Neural crest cell (in vitro differentiated cells): Measurements from ENCODE around the gene CAPN9. TPM values are rescaled to one million over a fixed set of nuclear protein-coding genes. Genes with fewer than 3 reads are reported as not detected.

Experiments used
- DNase-seq: peaks from one replicate; pipeline ENCODE4 v3.0.0; 2021; ENCODE audit warnings: low read depth, mixed read lengths, low spot score
- H3K27ac Mint-ChIP-seq: one replicate; pipeline ENCODE4 v1.8.0; 2021; ENCODE audit warnings: mild to moderate bottlenecking, mixed read lengths; ENCODE audit not compliant: unreplicated experiment
- H3K27me3 Mint-ChIP-seq: 2 replicates; pipeline ENCODE4 v1.8.0; 2021; ENCODE audit warnings: low read depth, mild to moderate bottlenecking, mixed read lengths
- H3K36me3 Mint-ChIP-seq: 2 replicates; pipeline ENCODE4 v1.8.0; 2021; ENCODE audit warnings: low read depth, mild to moderate bottlenecking, mixed read lengths
- H3K4me1 Mint-ChIP-seq: 2 replicates; pipeline ENCODE4 v1.8.0; 2021; ENCODE audit warnings: mixed read lengths
- H3K4me3 Mint-ChIP-seq: one replicate; pipeline ENCODE4 v1.8.0; 2021; ENCODE audit warnings: mild to moderate bottlenecking, mixed read lengths
- H3K9me3 Mint-ChIP-seq: 2 replicates; pipeline ENCODE4 v1.8.0; 2021; ENCODE audit warnings: mixed read lengths
- total RNA-seq: library from RNA; stranded (reverse); gene quantifications from 2 replicates; pipeline ENCODE4 v1.2.1, GENCODE V29; 2021
- TF ChIP-seq, protein P1 (sequence below): fragments of 200-600 bp; sonication (generic); conservative IDR thresholded peaks from 2 replicates; pipeline ENCODE4 v1.5.0; 2021; ENCODE audit warnings: antibody characterized with exemption, mild to moderate bottlenecking

The CAPN9 gene
- total RNA-seq, 1 donor from 2014 or later, result 4.0 TPM

DNA sequence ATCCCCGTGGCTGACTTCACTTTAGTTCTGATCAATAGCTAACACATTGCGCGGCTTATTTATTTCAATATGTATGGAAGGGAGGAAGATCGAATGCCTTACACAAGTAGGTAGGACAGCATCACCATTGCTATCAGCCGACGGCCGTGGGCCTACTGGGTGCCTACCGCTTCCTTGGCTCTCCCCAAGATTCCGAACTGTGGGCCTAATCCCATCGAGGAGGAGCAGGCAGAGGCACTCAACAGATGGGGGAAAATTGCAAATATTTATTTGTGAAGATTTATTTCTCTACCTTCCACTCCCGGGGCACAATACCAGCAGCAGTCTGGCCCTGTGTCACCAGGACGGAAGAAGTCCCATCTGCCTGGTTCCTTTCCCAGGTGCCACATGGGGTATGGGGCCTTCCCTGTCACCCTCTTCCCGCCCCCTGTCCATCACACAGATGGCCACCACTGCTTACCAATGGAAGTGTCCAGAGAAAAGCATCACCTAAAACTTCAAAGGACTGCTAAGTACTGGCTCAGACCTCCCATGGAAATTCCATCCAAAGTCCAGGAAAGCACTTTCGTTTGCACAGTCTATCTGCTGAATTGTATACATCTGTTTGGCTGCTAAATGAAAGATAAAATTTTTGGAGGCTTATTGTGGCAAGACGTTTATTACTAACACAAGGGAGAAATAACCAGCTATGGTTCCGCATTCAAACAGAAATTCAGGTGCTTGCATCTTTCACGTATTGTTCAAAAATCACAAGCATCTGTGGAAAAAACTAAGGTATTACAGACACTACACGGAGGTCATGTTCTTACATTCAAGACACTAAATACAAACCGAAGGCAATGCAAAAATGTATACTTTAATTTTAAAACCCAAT is 45.1 kb upstream of the CAPN9 start:
- Mint-ChIP-seq H3K4me3 (no peak overlapping the region), H3K27me3 (no peaks in the 10 kb centered on the region), H3K27ac (no peak overlapping the region), H3K4me1 (peaks cover 13% of the 10 kb centered on the region), H3K9me3 (no peaks in the 10 kb centered on the region), H3K36me3 (no peaks in the 10 kb centered on the region)
- TF ChIP-seq, protein P1, sequence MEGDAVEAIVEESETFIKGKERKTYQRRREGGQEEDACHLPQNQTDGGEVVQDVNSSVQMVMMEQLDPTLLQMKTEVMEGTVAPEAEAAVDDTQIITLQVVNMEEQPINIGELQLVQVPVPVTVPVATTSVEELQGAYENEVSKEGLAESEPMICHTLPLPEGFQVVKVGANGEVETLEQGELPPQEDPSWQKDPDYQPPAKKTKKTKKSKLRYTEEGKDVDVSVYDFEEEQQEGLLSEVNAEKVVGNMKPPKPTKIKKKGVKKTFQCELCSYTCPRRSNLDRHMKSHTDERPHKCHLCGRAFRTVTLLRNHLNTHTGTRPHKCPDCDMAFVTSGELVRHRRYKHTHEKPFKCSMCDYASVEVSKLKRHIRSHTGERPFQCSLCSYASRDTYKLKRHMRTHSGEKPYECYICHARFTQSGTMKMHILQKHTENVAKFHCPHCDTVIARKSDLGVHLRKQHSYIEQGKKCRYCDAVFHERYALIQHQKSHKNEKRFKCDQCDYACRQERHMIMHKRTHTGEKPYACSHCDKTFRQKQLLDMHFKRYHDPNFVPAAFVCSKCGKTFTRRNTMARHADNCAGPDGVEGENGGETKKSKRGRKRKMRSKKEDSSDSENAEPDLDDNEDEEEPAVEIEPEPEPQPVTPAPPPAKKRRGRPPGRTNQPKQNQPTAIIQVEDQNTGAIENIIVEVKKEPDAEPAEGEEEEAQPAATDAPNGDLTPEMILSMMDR, result no peak
- DNase-seq, result no peak

DNA sequence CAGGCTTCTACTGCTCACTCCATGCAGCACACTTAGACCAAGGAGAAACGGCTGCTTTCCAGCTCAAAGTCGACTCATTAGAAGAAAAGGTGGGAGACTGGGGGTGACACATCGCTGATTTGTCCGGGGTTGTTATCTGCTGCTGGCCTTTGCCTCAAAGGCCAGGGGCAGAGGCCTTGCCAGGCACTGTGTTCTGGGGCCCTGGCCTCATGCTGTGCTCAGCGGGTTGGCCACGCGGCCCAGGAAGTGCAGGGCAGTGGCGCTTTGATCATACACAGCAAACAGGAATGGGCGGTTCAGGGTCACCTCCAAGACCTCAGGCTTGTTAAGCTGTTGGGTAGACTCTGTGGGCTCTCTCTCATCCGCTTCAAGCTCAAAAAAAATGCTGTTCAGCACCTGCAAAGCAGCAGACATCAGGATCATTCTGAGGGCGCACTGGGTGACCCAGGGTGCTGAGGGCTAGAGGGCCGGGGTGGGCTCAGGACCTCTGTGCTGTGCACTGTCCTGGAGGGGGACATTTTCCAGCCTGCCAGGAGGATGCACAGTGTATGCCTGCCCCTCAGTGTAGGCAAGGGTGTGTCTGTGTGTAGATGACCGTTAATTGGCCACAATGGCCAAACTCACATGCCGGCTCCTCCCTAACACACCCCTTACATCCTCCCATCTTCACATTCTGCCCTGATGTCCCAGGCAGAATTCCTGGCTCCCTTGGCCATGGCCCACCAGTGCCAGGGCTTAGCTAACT is 44.1 kb upstream of the CAPN9 start:
- no peak overlapping the region for H3K4me3 Mint-ChIP-seq
- no peak overlapping the region for H3K27ac Mint-ChIP-seq
- H3K9me3 Mint-ChIP-seq, result no peaks in the 10 kb centered on the region
- H3K27me3 Mint-ChIP-seq, result no peaks in the 10 kb centered on the region
- H3K36me3 Mint-ChIP-seq, result no peaks in the 10 kb centered on the region
- DNase-seq, result no peak
- H3K4me1 Mint-ChIP-seq, result peaks cover 13% of the 10 kb centered on the region
- TF ChIP-seq, protein P1, result no peak

DNA sequence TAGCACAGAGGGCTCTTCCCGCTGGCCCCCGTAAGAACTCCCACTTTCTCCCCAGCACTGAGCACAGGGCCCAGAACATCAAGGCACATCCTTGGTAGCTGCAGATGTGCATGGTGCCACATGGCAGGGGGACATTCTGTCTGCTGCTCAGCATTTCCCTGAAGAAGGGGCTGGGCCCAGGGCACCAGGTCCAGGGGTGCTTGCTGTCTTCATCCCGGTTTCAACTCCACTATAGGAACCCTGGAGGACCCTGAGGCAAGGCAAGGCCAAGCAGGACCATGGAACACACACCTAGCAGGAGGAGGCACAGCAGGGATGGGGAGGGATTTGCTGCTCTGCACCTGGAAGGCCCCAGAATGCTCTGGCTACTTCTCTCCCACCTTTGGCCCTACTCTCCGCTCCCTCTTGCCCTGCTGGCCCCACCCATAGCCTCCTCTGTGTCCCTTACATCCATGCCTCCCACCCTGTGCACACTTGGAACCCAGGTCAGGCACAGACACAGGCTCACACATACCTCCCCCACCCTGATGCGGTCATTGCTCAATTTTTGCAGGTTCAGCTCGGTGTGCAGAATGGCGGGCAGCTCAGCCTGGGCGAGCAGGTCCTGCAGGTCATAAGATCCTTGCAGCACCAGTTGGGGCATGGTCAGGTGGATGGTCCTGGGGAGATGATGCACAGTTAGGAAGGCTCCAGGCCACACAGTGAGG is 43.4 kb upstream of the CAPN9 start:
- H3K36me3 Mint-ChIP-seq, result no peaks in the 10 kb centered on the region
- no peaks in the 10 kb centered on the region for H3K9me3 Mint-ChIP-seq
- H3K27me3 Mint-ChIP-seq, result no peaks in the 10 kb centered on the region
- peaks cover 13% of the 10 kb centered on the region for H3K4me1 Mint-ChIP-seq
- no peak overlapping the region for H3K27ac Mint-ChIP-seq
- no peak for DNase-seq
- no peak overlapping the region for H3K4me3 Mint-ChIP-seq
- TF ChIP-seq, protein P1, result no peak

DNA sequence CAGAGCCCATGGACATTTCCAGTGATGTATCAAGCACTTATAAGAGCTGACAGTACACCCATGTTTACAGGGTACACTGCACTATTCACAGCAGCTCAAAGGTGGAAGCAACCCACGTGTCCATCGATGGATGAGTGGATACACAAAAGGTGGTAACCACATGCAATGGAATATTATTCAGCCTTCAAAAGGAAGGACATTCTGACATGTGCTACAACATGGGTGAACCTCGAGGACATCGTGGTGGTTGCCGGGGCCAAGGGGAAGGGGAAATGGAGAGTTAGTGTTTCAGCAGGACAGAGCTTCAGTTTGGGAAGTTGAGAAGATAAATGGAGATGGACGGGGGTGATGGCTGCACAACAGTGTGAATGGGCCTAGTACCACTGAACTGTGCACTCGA is 42.4 kb upstream of the CAPN9 start:
- no peak for DNase-seq
- TF ChIP-seq, protein P1, result no peak
- H3K4me3 Mint-ChIP-seq, result no peak overlapping the region
- no peaks in the 10 kb centered on the region for H3K27me3 Mint-ChIP-seq
- H3K9me3 Mint-ChIP-seq, result no peaks in the 10 kb centered on the region
- H3K4me1 Mint-ChIP-seq, result peaks cover 13% of the 10 kb centered on the region
- H3K36me3 Mint-ChIP-seq, result no peaks in the 10 kb centered on the region
- H3K27ac Mint-ChIP-seq, result no peak overlapping the region

DNA sequence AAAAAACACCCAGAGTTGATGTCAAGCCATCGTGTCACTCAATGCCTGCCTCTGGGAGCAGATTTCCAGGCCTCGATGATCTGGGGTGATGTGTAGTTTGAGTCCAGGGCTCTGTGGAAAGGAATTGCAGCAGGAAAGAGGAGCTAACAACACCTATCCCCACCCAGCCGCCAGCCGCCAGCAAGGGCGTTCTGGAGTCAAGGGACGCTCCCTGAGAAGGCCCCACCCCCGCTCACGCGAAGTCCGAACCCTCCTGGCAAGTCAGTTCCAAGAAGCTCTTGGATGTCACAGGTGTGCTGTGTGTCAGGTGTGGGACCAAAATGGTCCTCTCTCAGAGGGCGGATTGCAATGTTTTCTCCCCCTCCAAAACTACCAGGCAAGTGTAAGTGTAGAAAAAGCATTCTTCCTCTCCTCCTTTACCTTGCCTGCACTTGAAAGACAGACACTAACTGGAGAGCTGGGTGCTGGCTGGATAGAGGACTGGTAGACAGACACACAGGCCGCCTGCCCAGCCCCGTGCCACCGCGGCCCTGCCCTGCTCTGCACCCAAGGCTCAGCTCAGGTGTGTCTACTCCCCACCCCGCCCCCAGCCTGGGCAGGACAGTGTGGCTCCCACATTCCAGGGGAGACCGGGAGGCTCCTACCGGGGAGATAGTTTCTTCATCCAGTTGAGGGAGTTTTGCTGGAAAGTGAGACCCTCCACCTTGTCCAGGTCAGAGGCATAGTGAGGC is 41.7 kb upstream of the CAPN9 start:
- no peaks in the 10 kb centered on the region for H3K9me3 Mint-ChIP-seq
- peaks cover 13% of the 10 kb centered on the region for H3K4me1 Mint-ChIP-seq
- H3K27ac Mint-ChIP-seq, result no peak overlapping the region
- DNase-seq, result no peak
- no peak overlapping the region for H3K4me3 Mint-ChIP-seq
- H3K36me3 Mint-ChIP-seq, result no peaks in the 10 kb centered on the region
- TF ChIP-seq, protein P1, result no peak
- H3K27me3 Mint-ChIP-seq, result no peaks in the 10 kb centered on the region
